M059J (cell line): ENCODE data around the gene PRPF39. TPM values are rescaled to one million over a fixed set of nuclear protein-coding genes. Genes with fewer than 3 reads are reported as not detected.
"Not testable (repeated sequence)": the region's sequence is repeated elsewhere in the genome, so short reads cannot be mapped to it uniquely, and the experiment has no call there.

Experiments used
- DNase-seq: peaks from one replicate; pipeline ENCODE4 v3.0.0-alpha.2; 2012; ENCODE audit warnings: low read depth
- total RNA-seq: library from RNA; depleted of rRNA; stranded (reverse); fragments of >200 nt; shearing (Covaris generic); gene quantifications from 2 replicates; pipeline ENCODE4 v1.2.3, GENCODE V29; 2014

Gene PRPF39
- total RNA-seq, 1 experiment from 2014 or later: 16.6 TPM

DNA sequence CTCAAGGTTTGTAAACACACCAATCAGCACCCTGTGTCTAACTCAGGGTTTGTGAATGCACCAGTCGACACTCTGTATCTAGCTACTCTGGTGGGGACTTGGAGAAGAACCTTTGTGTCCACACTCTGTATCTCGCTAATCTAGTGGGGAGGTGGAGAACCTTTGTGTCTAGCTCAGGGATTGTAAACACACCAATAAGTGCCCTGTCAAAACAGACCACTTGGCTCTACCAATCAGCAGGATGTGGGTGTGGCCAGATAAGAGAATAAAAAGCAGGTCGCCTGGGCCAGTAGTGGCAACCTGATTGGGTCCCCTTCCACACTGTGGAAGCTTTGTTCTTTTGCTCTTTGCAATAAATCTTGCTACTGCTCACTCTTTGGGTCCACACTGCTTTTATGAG lies 2.8 kb upstream of the PRPF39 start:
- DNase-seq: not testable (repeated sequence)

DNA sequence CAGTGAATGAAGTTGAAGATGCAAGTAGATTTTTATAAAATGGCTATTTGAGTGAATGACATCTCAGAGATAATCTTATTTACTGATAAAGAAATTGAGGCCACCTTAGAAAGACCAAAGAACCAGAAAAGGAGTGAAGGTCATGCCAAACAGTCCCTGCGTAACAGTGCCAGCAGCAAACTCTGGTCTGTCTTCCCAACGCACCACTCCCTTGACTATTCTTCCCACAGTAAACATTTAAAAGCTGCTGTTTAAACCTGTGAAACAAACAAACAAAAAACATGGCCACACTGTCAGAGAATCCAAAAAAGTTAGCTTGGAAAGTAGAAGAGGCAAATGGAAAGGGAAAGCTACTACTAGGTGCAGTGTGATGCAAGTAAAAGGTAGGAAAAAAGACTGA lies 1.5 kb upstream of the PRPF39 start:
- DNase-seq: no peak

DNA sequence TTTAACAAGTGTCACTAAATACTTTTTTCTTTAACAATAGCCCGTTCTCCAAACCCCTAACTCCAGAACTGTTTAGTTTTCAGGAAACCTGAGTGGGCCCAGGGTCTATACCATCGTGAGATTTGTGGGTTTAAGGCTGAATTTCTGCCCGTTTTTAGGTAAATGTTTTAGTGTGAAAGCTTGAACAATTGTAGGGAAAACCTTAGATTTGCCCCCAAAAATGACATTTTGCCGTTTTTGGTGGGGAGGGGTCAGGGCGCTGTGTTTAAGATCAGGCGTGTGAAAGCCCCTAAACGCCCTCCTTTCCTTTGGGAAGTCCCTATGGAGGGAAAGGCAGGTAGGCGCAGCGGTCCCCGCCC lies 320 bp upstream of the PRPF39 start:
- no peak for DNase-seq

DNA sequence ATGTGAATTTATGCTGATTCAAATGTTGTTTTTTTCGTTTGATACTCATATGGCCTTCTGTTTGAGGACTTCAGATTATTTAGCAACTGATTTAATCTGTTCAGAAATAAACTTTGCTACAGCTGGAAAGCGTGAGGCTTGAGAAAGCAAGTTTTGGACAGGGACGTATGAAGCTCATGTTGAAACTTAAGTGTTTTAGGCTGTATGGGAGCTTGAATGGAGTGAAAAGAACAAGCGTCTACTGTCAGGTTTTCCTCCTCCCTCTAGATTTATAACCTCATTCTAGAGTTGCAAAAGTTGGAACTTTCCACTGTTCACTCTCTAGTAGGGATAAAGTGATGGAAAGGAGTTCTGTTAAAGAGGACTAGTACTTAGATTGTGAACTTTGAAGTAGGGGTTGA lies 1.0 kb downstream of the PRPF39 start:
- peak; percentile 19 for DNase-seq

DNA sequence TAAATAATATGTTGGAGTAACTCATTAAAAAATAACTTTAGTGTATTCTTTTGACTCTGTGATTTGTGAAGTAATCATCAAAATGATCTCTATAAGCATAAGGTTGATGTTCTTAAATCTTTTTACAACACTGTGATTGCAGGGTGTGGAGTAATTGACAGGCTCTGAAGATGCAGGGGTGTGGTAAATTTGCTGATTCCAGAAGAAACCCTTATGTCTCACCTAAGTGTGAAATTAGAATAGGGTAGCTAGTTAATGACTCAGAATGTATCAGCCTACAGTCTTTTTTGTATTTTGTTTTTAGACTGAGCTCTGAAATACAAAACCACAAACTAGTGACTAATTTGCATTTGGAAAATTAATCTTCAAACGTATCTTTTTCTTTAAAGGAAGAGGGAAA lies 5.9 kb downstream of the PRPF39 start:
- DNase-seq: peak; percentile 69

DNA sequence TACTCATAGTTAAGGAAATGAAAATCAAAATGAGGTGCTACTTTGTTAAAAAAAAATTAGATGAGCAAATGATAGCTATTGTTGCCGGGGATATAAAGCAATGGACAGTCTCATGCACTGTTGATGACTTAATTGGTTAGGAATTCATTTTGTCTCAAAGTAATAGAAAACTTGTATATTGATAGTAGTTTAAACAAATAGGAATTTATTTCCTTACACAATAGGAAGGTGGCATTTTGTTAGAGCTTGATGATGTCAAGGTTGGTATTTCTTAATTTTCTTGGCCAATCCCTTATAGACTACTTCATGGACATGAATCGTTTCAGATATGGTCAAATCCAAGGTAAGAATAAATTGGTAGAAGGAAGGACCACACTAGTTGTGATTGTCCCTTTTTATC lies 7.8 kb downstream of the PRPF39 start:
- DNase-seq: peak; percentile 44

DNA sequence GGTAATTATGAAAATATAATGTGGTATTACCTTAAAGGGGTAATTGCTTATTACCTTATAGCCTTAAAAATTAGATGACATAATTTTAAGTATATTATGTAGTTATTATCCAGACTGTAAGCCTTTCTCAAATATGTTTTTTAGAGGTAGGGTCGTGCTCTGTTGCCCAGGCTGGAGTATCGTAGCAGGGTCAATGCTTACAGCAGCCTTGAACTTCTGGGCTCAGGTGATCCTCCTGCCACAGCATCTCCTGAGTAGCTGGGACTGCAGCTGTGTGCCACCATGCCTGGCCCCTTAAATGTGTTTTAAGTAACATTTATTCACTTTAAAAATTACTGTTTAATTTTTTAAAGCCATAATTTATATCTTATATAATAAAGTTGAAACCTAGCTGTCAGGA lies 10.4 kb downstream of the PRPF39 start:
- DNase-seq: no peak

DNA sequence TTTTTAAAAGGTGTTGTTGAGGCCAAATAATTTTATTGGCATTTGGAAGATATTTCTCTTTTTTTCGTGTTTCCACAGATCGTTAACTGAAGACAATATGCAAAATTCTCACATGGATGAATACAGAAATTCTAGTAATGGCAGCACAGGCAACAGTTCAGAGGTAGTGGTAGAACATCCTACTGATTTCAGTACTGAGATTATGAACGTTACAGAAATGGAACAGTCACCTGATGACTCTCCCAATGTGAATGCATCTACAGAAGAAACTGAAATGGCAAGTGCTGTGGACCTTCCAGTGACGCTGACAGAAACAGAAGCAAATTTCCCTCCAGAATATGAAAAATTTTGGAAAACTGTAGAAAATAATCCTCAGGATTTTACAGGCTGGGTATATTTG lies 11.2 kb downstream of the PRPF39 start:
- DNase-seq: no peak

DNA sequence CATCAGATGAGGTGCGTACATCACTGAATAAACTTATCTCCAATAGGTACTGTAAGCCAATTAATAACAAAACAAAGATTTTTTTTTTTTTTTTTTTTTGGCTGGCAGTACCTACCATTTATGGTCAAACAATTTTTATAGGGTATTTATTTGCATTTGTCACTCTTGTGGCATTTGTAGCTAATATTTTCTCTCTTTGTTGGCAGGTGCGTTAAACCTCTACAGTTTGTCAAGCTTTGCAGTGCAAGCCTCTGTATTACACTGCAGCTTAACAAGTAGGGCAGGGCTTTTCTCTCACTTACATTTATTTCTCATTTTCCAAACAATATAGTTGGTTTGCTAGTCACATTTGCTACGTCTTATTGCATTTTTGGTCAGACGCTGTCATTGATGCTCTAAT lies 12.3 kb downstream of the PRPF39 start:
- peak; percentile 12 for DNase-seq

DNA sequence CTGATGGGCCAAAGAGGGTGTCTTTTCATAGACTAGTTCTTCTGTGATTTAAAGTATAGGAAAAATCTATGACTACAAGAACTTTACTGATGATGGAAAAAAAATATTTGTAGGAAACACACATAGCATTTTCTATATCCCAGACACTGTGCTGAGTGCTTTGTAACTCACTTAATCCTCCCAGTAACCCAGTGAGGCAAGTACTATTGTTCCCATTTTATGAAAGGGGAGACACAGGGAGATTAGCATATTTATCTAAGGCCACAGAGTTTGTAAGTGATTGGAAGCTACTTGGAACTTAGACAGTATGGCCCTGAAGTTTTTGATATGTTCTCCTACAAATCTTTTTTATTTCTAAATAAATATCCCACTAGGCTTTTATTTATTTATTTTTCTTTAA lies 19.9 kb downstream of the PRPF39 start:
- DNase-seq: no peak

DNA sequence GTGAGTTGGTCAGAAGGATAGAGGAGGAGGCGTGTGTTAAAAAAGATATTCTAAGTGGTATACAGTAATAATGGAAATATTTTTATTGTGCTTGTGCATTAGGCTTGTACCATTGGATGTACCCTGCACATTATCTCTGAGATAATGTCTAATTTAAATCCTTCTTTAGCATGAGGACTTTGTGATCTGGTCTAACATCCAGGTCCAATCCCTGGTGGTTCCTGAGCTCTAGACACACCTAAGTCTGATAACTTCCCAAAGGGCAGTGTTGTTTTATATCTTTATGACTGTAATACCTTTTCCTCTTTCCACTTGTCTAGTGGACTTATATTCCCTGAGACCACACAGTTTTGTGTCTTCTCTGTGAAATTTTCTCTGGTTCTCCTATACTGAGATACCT lies 20.6 kb downstream of the PRPF39 start:
- no peak for DNase-seq

DNA sequence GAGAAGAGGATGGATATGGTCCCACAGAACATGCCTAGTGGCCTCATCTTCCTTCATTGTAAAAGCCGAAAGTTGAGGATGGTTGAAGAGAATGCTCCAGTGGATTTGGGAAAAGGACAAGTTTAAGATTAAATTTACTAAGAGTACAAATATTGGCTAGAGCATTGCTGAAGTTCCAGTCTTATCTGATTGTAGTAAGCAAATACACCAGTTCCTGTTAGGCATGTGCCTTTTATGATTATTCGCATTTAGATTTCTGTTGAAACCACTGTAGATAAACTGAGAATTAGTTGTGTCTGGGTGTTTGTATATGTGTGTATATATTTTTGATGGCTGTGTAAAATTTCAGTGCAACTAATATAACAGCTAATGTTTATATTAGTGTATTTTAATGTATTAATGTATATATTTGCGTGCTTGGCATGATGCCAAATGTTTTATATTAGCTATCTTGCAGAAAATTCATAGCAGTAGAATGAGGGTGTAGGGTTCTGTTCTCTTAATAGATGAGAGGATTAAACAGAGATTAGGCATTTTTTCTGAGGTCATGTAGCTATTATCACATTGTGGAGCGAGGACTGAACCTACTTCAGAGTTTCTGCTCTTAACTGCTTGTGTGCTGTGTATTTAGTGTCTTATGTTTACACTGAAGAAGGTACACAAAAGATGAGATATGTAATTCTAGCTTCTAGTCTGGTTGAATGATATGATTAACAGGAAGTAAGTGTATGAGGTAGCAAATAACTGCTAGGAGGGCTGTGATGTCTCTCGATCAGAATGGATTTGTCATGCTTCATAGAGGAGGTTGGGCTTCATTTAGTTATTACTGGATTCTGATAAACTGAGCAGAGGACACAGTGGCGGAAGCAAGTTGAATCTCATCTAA lies 29.2 kb downstream of the PRPF39 start:
- DNase-seq: no peak

DNA sequence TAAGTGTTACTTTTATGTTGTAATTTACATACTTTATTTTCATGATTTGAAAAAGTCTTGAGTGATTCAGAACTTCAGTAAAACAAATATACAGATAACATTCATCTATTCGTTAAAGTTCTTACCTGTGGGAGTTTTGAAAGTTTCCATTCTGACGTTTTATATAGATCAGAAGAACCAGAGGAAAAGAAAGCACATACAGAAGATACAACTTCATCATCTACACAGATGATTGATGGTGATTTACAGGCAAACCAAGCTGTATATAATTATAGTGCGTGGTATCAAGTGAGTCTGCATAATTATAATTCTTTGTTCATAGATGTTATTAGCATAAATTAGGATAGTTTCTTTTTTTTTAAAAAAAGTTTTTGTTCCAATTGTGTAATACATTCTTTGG lies 30.4 kb downstream of the PRPF39 start:
- DNase-seq: no peak

DNA sequence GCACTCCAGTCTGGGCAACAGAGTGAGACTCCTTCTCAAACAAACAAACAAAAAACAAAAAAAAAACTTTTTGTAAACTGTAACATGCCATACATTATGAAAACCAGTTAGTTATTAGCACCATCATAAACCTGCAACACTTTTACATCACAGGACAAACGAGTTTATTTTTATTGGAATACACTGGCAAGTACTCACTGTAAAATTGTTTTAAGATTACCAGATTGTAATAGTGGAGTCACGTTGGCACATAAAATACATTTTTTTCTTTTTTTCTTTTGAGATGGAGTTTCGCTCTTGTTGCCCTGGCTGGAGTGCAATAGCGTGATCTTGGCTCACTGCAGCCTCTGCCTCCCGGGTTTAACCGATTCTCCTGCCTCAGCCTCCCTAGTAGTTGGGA lies 34.7 kb downstream of the PRPF39 start:
- DNase-seq: no peak

DNA sequence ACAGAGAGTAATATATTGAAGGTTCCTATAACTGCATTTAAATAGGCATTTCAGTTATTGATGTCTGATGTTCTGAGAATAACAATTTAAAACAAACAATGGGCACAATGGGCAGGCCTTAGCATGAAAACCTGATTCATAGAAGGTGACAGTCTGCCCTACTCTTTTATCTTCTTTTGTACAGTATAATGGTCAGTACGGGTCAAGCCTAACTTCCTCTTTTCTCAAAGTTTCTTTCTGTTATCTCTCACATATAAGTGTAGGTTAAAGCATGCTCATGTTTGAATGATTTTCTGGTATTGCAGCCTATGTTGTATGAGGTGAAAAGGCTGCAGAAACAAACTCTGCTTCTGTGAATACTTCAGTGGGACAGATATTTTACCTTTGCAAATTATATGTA lies 36.2 kb downstream of the PRPF39 start:
- DNase-seq: no peak

DNA sequence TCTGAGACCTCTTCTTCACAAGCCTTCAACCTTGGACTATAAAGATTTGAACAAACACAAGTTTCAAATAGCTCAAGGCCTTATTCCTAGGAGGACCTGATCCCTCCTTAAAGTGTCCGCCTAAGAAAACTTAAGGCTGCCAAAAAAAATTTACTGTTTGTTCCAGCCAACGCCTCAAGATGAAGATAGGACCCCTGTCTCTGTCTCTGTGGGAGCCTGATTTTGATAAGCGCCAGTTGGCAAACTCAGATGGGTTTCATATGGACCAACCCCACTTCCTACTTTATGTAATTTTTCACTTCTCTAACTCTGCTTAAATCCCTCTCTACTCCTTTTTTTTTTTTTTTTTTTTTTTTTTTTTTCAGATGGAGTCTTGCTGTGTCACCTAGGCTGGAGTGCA lies 39.4 kb downstream of the PRPF39 start:
- no peak for DNase-seq

DNA sequence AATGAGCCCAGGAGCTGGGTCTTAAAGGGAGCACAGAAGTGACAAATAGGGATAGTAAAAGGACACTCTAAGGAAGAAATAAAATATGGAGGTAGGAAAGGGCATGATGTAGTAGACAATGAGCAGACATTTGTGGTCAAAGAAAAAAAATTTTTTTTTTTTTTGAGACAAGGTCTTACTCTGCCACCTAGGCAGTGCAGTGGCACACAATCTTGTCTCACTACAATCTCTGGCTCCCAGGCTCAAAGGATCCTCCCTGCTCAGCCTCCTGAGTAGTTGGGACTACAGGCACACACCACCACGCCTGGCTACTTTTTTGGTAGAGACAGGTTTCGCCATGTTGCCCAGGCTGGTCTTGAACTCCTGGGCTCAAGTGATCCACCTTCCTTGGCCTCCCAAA lies 41.8 kb downstream of the PRPF39 start:
- no peak for DNase-seq

DNA sequence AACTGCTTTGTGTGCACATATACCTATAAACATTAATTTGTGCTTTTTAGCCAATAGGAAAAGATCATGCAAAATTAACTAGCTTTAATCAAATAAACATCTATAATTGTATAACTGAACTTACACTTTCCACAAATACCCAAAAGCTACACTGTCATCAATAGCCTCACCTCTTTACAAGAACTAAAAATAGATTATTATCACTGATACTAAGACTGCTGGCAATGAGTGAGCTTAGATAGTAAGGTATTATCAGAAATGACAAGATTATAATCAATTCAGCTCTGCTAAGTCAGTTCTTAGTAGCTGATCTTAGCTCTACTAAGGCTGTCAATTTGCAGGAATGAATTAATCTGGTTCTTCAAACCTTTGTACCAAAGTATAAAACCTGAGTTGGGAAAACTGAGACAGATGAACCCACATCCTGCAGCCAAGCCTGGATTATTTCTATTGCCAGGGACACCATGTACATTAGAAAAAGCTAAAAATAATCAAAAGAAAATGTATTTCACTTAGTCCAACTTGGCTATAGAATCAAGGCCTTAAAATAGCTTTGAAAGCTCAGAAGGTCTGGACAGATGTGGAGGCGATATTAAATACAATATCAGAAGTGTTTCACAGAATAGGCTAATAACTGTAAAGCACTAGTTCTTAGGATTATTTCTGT lies 45.2 kb downstream of the PRPF39 start:
- DNase-seq: no peak

DNA sequence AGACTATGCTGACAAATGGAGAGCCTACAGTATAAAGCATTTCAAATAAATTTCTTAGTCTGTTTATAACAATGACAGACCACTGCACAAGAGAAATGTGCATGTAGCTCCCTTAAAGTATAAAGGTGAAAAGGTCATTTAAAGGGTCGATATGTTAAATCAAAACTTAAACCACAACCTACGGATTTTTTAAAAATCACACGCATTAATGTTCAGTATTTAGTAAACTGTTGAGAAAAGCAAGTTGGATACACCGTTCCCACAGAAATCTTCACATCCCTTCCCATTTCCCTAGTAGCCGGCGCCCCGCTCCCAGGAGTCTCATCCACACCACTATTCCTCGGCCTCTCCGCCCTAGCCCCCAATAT lies 49.8 kb downstream of the PRPF39 start:
- DNase-seq: no peak

DNA sequence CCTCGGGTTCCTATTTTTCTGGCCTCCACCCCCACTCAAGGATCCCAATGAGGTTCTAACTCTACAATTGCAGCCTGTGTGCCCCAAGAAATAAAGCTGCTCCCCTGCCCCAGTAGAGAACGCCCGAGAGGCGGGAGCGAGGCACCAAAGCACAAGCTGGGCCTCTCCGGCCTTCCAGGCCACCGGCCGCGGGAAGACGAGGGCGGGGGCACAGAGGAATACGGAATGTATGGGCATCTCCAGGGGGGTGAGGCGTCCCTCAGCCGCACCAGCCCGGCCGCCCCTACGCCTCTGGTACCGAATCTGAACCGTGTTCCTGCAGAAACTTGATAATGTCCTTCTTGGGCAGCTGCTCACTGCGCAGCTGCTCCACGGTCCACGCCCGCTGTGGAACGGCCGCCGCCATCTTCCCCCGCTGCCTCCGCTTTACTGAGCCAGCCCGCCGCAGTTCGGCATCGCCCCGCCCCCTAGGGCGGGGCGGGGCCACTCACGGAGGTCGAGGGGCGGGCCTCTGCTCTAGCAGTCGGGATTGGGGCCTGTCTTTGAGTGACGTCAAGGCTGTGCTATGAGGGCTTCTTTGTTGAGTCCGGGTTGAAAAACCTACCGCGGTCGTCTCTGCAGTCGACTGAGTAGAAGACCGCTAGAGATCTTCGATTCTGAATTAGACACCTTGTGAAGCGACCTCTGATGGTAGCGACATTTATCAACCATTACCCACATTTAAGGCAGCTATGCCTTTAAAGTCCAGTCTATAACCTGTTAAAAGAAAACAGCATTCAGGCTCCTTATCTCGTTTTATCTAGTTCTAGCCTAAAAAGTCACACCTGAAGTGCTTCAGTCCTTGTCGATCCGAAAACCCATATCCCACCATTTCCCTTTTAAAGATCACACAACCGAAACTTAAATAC lies 50.4 kb downstream of the PRPF39 start, which contains the start of gene FKBP3:
TSS of gene FKBP3 (minus strand) at position 431 of the 908 bp plus-strand sequence. CDS start at position 406, 25 bp downstream.
- peak; percentile 98 for DNase-seq

DNA sequence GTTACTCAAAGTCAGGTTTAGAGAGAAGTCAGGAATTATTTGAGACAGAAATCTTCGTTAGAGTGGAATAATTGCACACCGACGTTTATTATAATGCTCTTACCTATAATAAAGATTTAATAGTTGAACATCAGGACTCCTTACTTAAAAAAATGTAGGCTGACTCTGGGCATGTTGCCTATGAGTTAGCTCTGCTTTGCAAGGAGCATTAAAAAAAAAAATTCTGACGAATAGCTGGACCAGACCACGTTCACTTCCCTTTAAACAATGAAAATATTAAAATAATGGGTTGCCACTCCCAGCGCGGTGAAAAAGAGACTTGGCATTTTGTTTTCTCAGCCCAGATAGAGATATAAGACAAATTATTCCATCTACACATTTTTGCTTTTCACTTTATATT lies 51.2 kb downstream of the PRPF39 start:
- no peak for DNase-seq

DNA sequence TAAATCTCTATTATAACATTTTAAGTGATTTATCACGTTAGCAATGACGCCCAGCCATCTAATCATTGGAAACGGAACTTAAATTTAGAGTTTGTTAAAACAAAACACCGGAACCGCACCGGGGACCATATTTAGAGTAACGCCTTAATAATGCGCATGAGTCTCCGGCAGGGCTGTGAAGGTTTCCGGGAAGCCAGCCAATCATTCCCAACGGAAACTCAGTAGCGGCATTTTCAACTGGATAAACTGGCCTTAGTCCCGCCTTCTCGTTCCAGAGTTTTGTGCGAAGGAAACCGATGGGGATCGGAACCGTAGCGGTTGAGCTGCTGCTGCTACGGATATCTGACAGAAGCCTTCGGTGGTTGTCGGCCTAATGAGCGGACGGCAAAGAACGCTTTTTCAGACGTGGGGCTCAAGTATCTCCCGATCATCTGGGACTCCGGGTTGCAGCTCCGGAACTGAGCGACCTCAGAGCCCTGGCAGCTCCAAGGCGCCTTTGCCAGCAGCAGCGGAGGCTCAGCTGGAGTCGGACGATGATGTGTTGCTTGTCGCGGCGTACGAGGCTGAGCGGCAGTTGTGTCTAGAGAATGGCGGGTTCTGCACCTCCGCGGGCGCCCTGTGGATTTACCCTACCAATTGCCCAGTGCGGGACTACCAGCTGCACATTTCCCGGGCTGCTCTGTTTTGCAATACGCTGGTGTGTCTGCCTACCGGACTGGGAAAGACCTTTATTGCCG lies 51.9 kb downstream of the PRPF39 start, which contains the start of gene FANCM:
TSS of gene FANCM (plus strand) at position 272 of the 737 bp plus-strand sequence. CDS start at position 374, 102 bp downstream.
- DNase-seq: peak; percentile 98
